Epidermal melanocyte (primary cell): ENCODE results near the gene OTOP1.
"Not testable (repeated sequence)": the region's sequence is repeated elsewhere in the genome, so short reads cannot be mapped to it uniquely, and the experiment has no call there.

Source experiments
- DNase-seq: peaks from one replicate; pipeline ENCODE4 v3.0.0; 2011; ENCODE audit warnings: low spot score; ENCODE audit not compliant: insufficient read length

Gene OTOP1, protein sequence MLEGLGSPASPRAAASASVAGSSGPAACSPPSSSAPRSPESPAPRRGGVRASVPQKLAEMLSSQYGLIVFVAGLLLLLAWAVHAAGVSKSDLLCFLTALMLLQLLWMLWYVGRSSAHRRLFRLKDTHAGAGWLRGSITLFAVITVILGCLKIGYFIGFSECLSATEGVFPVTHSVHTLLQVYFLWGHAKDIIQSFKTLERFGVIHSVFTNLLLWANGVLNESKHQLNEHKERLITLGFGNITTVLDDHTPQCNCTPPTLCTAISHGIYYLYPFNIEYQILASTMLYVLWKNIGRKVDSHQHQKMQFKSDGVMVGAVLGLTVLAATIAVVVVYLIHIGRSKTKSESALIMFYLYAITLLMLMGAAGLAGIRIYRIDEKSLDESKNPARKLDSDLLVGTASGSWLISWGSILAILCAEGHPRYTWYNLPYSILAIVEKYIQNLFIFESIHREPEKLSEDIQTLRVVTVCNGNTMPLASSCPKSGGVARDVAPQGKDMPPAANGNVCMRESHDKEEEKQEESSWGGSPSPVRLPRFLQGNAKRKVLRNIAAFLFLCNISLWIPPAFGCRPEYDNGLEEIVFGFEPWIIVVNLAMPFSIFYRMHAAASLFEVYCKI

DNA sequence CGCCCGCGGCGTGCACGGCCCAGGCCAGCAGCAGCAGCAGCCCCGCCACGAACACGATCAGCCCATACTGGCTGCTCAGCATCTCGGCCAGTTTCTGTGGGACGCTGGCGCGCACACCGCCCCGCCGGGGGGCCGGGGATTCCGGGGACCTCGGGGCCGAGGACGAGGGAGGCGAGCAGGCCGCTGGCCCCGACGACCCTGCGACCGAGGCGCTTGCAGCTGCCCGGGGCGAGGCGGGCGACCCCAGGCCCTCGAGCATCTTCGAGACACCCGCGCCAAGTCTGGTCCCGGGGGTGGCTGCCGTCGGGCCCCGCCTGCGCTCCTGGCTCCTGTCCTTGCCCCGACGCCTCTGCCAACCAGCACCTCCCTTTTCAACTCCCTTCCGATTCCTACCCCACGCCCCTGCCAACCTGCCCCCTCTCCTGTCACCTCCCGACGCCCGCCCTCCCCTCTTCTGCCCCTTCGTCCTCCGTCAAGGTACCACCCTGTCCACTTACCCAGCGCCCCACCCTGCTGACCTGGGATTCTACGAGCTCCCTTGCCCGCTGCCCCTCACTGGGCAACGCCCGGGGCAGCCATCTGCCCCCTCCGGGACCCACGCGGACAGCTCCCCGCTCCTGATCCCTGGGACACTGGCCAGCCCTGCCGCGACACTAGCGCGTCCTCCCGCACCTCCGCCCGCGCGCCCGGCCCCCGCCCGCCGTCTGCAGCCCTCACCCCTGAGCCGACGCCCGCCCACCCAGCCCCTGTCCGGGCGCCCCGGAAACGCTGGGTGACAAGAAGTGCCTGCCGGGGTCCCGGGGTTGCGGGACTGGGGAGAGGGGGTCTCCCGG, at the start of gene OTOP1:
OTOP1 (minus strand) TSS at position 324 of the 833 bp plus-strand sequence; CDS start at position 259, 65 bp downstream.
- no peak for DNase-seq

DNA sequence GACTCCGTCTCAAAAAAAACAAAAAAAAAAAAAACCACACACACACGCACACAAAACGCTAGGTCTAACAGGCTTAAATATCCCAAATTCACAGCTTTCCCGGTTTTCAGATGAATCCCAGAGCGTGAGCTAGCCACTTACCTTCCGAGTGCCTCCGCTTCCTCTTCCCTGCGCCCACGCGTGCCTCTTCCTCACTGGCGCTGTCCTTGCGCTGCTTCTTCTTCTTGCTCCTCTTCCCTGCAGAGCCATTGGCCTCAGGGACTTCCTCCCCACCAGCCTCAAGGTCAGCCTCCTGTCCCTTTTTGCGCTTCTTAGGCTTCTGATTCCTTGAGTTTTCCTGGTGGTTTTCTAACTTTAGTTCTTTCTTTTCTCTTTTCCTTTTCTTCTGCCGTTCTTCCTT, 47.5 kb upstream of the OTOP1 start:
- no peak for DNase-seq

DNA sequence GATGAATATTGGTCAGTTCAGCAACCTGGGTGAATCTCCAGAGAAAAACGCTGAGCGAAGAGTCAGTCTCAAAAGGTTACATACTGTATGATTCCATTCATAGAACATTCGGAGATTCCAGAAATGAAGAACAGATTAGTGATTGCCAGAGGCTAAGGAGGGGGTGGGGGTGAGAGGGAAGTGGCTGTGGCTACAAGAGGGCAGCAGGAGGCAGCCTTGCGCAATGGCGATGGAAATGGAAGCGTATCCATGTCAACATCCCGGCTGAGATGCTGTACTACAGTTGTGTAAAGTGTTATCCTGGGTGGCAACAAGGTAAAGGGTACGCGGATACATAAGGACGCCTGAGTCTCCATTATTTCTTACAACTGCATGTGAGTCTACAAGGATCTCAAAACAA, 45.2 kb upstream of the OTOP1 start:
- DNase-seq = no peak

DNA sequence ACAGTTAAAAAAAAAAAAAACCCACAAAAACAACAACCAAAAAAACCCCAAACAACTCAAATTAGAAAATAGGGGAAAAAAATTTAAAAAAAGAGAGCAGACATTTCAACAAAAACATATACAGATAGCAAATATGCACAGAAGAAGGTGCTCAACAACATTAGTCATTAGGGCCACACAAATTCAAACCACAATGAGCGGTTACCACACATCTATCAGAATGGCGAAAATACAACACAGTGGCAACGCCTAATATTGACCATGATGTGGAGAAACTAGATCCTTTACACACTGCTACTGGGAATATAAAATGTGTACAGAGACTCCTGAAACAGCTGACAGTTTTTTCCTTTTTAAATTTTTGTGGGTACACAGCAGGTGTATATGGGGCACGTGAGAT, 43.8 kb upstream of the OTOP1 start:
- no peak for DNase-seq

DNA sequence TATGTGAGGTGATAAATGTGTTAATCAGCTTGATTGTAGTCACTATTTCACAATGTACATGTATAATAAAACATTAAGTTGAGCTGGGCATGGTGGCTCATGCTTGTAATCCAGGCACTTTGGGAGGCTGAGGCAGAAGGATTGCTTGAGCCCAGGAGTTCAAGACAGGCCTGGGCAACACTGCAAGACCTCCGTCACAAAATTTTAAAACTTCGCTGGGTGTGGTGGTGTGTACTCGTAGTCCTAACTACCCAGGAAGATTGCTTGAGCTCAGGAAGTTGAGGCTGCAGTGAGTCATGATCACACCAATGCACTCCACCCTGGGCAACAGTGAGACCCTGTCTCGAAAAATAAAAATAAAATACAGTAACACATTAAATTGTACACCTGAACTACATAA, 43.1 kb upstream of the OTOP1 start:
- no peak for DNase-seq

DNA sequence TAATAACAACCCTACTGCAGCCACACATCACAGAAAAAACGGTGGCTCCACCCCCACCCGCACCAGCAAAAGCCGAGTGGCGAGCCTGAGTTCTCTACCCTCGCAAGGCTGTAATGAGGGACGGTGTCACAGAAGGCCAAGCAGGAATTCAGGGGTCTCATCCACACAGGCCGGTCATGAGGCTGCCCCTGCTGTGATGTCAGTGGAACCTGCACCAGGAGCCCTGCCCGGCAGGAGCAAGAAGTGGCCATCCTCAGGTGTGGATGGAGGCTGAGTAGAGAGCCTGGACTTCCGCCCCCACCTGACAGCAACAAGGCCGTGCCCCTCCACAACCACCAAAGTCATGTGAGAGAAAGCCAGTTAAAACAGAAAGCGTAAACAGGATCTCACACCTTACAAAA, 42.6 kb upstream of the OTOP1 start:
- DNase-seq = no peak

DNA sequence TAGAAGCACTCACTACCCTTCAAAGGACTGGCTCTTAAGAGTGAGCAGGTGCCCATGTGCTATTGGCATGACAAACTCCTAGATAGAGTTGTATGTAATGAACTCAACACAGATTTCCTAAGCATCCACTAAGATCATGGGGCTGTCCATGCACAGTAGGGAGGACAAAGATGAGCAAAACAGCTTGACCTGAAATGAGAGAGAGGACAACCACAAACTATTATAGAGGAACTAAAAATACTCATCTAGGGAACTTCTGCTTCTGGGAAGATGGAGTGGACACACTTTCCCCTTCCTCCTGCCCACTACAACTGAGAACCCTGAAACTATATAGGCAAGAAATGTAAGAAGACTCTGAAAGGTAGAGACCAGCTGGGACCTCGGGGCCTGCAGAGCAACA, 42.0 kb upstream of the OTOP1 start:
- DNase-seq = no peak

DNA sequence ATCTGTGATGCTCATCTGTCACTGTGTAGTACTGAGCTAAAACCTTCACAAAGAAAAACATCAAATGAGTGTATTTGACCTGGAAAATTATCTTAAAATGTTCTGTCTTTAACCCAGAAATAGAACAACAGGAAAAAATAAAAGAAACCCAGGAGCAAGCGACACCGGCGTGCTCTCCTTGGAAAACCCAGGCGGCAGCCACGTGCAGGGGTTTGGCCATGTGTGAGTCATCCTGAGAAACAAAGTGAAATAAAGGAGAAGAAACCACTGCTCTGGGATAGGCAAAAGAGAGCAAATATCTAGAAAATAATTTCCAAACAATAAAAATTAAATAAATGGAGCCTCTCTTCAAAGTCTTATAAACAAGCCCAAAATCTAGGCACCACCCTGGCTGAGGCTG, 41.3 kb upstream of the OTOP1 start:
- no peak for DNase-seq

DNA sequence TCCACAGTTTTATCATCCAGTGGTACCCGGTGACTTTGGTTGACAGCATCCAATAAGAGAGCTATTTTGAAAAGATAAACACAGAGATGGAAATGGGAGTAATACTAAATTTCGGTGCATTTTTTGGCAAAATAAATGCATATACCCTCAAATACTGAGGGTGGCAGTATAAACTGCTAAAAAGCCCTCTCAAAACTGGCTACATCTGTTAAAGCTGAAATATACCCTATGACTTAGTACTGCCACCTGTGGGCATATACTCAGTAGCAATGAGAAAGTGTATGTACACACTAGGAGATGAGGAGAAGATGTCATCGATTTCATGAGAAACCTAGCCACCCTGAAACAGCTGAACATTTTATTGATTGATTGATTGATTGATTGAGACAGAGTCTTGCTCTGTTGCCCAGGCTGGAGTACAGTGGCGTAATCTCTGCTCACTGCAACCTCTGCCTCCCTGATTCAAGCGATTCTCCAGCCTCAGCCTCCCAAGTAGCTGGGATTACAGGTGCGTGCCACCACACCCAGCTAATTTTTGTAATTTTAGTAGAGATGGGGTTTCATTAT, 33.5 kb upstream of the OTOP1 start:
- peak; percentile 82 for DNase-seq

DNA sequence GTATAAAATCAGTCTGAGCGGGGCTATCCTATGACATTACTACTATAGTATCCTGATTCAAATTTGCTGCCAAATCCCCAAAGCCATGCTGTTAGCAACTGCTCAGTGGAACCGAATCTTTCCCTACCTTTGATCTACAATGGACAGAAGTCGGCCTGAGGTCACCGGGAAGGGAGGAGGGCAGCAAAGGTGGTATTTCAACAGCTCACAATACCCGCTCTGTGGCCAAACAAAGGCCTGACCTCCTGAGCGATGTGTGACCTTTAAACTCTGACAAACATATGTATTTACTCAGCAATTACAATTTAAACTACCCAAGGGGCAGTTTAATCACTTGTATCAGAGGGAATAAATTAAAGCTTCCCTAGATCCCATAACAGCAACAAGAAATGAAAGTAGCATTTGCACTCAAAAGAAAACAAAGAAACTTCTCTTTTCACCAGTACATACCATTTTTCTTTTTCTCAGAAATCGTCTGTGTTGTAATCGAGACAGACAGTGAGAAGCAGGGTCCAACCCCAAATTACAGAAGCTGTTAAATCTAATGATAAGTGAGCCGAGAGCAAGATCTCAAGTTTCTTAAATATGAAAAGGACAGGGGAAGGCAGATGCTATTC, 32.9 kb upstream of the OTOP1 start:
- no peak for DNase-seq

DNA sequence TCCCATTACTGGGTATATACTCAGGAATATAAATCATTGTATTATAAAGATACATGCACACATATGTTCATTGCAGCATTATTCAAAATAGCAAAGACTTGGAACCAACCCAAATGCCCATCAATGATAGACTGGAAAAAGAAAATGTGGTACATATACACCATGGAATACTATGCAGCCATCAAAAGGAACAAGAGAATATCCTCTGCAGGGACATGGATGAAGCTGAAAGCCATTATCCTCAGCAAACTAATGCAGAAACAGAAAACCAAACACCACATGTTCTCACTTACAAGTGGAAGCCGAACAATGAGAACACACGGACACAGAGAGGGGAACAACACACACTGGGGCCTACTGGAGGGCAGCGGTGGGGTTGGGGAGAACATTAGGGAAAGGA, 31.0 kb upstream of the OTOP1 start:
- not testable (repeated sequence) for DNase-seq

DNA sequence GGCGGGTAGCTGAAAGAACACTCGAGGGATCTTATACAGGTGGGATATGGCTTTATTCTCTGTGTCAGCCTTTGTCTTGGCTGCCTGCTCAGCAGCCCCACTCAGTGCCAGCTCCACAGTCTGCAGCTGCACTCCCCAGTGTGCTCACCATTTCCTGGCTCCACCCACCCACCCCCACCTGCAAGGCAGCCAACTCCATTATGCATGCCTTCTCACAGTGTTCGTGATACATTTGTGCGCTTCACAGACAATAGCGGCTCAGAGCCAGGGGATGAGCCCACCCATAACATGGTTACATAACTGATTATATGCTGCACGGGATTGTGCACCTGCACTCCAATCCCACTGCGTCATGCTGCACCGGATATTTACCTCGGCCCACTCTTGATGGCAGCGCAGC, 30.1 kb upstream of the OTOP1 start:
- no peak for DNase-seq

DNA sequence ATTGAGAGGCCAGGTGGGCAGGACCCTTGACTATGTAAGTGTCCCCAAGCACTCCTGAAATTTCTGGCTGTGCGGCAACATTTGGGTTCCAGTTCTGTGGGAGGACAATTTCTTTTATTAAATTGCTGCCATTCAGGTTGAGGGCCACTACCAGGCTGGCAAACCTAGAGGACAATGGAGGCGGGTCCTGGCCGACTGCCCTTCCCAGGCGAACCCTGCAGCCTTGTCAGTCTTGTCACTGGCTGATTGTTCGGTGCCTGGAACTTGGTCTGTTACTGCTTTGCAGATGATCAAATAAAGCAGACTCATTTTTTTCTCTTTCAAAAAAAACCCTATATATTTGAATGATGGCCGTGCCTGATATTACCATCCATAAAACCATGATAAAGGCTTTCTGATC, 27.9 kb upstream of the OTOP1 start:
- DNase-seq = no peak

DNA sequence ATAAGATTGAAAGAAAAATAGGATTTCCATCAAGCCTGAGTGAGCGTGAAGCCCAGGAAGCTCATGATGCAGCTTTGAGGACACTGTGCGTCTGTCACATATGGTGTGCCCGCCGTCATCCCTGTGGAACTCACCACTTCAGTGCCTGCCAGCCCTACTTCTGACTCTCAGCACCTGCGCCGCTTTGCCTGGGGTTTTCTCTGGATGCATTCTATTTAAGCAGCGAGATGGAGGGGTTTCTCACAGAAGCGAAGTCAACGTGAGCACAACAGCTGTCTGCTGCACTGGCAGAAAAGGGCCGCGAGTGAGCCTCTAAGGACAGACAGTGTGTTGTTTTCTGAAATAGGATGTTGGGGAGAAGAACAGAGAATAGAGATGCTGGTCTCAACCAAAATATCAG, 27.5 kb upstream of the OTOP1 start:
- DNase-seq = no peak

DNA sequence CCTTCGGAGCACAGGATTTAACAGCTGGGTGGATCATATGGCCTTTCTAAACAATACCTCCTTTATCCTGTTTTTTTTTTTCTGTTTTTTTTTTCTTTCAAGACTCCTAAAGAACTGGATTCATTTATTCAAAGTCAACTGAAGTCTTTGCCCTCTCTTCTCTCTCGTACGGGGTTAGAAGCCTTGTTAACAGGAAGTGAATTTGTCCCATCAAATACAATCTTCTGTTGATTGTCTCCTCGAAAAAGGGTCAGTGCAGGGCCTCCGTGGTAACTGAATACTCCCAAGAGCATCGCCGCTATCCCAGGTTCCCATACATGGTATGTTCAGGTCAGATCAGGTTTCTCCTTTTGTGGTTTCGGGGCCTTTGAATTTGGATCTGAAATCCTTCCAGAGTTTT, 23.1 kb upstream of the OTOP1 start:
- DNase-seq = peak; percentile 48

DNA sequence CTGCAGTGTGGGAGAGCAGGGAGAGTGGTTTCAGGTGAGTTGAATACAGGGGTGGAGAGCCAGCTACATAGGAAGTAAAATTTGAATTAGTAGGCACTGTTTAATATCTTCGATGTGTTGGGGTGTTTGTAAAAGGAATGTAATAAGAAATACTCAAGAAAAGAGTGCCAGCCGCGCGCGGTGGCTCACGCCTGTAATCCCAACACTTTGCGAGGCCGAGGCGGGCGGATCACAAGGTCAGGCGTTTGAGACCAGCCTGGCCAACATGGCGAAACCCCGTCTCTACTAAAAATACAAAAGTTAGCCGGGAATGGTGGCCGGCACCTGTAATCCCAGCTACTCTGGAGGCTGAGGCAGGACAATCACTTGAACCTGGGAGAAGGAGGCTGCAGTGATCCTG, 22.6 kb upstream of the OTOP1 start:
- DNase-seq = not testable (repeated sequence)

DNA sequence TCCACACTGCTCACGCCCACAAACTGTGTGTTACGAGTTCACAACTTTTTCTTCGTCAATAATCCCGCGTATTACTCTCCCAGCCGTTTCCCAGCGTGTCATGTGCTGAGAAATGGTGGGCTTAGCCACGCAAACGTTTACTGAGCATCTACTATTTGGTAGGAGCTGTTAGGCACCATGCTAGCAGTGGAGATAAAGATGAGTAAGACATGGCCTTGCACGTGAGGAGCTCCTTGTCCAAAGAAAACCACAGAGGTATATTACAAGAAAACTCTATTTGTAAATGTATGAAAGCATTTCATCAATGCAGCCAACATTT, 22.1 kb upstream of the OTOP1 start:
- no peak for DNase-seq

DNA sequence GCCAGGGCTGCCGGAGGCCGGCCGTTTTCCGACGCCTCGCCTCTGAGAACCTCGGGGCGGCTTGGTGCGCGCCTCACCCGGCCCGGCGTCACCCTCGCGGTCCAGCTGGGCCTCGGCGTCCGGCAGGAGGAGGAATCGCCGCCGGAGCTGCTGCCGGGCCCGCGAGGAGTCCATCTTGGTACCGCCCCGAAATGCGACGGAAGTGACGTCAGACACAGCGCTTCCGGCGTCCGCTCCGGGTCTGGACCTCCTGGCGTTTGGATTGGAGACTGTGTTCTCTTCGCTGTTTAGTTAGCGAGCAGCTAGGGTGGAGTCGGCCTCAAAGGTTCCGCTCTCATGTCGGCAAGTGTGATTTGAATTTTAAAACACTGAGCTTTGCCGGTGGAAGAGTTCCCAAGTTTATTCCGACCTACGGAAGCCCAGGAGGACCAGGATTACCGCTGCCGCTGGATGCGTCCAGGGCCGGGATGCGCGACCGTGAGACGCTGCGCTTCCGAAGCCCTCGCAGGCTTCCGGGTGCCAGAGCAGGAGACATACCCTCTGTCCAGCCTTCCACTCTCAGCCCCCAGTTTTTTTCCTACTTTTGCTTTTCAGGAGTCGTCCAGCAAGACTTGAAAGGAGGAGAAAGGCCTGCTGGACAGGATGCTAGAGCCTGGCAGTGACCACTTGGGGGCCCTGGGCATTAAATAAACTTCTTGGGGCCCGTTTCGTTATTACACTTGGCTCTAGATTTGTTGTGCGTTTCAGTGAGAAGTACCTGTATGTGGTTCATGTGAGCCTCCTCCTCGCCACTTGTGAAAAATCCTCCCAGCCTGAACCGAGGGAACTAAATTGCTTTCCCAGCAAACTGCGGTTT, 21.5 kb upstream of the OTOP1 start, which contains the start of gene TMEM128:
TMEM128 (minus strand) TSS at position 195 of the 856 bp plus-strand sequence; CDS start at position 174, 21 bp downstream.
- DNase-seq = peak; percentile 94

DNA sequence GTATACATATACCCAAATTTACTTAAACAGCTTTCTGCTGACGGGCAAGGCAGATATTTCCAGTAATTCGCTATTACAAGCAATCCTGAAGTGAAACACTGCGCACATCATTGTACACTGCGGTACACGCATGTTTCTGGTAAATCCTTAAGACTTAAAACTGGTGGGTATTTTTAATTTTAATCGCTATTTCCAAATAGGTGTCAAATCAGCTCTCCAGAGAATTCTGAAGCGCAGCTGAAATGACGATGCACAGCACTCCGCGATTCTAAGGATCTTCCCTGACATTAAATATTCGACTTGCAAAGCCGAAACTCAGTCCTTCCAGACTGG, 20.9 kb upstream of the OTOP1 start:
- no peak for DNase-seq

DNA sequence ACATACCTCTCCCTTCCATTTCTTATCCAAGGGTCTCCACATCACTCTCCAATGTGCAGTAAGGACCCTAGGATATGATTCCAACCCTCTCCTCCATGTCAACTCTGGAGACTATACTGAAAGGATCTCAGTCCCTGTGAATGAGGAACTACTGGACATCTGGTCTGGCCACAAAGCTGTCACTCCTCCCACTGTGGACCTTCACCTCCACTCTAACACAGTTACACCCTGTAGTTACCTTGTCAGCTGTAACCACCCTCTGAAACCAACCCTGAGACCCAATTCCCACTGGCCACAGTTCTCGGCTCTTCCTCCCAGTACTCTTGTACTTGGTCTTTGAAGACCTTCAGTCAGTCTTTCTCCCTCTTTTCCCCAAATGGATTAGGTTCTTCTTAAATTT, 18.4 kb upstream of the OTOP1 start:
- DNase-seq = no peak

DNA sequence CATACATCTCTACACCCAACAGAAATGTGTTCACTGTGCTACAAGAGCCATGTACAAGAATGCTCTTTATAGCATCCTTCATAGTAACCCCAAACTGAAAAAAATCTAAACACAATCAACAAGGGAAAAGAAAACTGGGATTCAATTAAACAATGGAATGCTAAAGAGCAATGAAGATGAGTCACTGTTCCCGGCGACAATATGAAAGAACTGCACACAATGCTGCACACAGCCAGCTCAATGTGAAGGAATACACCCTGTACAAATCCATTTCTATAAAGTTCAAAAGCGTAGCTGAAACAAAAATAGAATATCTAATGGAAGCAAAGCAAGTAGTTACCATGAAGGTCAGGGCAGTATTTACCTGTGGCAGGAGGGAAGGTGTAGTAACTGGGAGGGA, 12.8 kb upstream of the OTOP1 start:
- not testable (repeated sequence) for DNase-seq
